Measurements from ENCODE around the gene TP53RK.

The TP53RK gene

GRCh38 chr20:46689082-46689753, at the start of gene TP53RK:
TSS of gene TP53RK (minus strand) at chr20:46689444. CDS start at chr20:46689414, 30 bp downstream.
- DNase-seq: peak; percentile 100

GRCh38 chr20:46735436-46735835, 46.2 kb upstream of the TP53RK start:
- DNase-seq: no peak

- DNase-seq: no peak
These were observed 42.5 kb upstream of the TP53RK start for GRCh38 chr20:46731770-46732169.

DNA sequence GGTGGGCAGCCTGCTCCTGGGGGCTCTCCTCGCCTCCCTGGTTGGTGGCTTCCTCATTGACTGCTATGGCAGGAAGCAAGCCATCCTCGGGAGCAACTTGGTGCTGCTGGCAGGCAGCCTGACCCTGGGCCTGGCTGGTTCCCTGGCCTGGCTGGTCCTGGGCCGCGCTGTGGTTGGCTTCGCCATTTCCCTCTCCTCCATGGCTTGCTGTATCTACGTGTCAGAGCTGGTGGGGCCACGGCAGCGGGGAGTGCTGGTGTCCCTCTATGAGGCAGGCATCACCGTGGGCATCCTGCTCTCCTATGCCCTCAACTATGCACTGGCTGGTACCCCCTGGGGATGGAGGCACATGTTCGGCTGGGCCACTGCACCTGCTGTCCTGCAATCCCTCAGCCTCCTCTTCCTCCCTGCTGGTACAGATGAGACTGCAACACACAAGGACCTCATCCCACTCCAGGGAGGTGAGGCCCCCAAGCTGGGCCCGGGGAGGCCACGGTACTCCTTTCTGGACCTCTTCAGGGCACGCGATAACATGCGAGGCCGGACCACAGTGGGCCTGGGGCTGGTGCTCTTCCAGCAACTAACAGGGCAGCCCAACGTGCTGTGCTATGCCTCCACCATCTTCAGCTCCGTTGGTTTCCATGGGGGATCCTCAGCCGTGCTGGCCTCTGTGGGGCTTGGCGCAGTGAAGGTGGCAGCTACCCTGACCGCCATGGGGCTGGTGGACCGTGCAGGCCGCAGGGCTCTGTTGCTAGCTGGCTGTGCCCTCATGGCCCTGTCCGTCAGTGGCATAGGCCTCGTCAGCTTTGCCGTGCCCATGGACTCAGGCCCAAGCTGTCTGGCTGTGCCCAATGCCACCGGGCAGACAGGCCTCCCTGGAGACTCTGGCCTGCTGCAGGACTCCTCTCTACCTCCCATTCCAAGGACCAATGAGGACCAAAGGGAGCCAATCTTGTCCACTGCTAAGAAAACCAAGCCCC, 36.2 kb upstream of the TP53RK start:
- DNase-seq: no peak

DNA sequence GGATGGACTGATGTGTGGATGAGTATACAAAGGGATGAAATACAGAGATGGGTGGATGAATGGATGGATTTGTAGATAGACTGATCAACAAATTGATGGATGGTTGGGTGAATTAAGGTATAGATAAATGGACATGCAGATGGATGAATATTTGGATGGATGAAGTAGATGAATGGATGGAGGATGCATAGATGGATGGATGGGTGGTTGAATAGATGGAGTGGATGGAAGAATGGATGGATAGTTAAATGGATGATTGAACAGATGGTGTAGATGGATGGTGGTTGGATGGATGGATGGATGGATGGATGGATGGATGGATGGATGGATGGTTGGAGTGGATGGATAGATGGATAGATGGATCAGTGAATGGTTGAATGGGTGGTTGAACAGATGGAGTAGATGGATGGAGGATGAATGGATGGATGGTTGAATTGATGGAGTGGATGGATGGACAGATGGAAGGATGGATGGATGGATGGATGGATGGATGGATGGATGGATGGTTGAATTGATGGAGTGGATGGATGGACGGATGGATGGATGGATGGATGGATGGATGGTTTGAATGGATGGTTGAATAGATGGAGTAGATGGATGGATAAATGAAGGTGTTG, 35.2 kb upstream of the TP53RK start:
- DNase-seq: no peak

- no peak for DNase-seq
These were observed 33.8 kb upstream of the TP53RK start for GRCh38 chr20:46723039-46723438.

GRCh38 chr20:46722450-46722849, 33.2 kb upstream of the TP53RK start:
- DNase-seq: no peak

DNA sequence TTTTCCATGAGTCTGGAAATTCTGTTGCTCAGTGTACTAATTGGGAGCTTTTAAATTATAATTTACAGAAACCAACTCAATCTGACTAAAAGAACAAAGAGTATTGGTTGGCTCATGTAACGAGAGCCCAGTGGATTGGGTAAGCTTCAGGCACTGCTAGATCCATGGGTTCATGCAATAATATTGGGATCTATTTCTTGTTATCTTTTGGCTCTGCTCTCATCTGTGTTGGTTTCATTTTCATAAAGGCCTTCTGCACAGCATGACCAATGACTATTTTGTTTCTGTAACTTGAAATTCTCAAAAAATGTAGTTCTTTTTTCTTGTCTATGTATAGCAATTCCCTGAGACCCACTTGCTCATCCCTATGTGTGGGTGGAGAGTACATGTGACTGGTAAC, 32.2 kb upstream of the TP53RK start:
- no peak for DNase-seq

GRCh38 chr20:46720776-46721425, 31.7 kb upstream of the TP53RK start:
- DNase-seq: no peak

DNA sequence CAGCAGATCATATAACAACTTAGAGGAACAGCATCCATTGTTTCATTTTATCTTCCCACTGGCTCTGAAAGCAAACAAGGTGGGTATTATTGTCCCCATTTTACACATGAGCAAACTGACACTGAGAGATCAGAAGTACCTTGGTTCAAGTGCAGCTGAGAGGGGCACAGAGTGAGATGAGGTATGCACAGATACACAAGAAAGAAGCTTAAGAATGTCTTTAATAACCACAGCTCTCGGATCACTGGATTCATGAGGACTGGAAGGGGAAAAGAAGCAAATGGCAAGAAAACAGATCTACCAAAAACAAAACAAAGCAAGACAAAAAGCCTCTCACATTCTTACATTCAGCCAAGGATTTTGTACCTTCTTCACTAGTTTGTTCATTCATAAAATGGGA, 30.8 kb upstream of the TP53RK start:
- no peak for DNase-seq

DNA sequence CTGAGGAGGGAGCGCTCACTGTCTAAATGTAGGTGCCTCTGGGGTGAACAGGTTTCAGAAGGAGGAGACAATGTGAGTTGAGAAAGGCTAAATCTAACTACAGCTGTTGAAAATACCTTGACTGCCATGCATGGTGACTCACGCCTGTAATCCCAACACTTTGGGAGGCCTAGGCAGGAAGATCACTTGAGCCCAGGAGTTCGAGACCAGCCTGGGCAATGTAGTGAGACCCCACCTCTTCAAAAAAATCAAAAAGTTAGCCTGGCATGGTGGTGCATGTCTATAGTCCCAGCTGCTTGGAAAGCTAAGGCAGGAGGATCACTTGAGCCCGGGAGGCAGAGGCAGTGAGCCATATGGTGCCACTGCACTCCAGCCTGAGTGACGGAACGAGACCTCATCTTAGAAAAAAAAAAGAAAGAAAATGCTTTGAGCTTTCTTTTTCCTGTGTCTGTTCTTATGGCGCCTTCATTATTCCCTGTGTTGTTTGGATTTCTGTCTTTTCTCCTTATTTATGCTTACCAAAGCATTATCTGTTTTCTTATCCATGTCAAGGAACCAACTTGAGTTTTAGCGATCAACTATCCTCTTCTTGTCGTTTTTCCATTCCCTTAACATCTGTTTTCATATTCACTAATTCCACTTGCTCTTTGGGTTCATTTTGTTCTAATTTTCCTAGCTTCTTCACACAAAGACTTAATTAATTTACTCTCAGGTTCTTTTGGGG, 28.7 kb upstream of the TP53RK start:
- no peak for DNase-seq

- peak; percentile 84 for DNase-seq
These were observed 26.1 kb upstream of the TP53RK start for GRCh38 chr20:46715292-46715756.

- DNase-seq: no peak
These were observed 25.0 kb upstream of the TP53RK start for GRCh38 chr20:46713957-46714834.

- DNase-seq: no peak
These were observed 22.9 kb upstream of the TP53RK start for GRCh38 chr20:46712056-46712636.

GRCh38 chr20:46710153-46710913, 21.1 kb upstream of the TP53RK start:
- DNase-seq: no peak

GRCh38 chr20:46709459-46710152, 20.4 kb upstream of the TP53RK start, which contains the start of gene SLC2A10:
TSS of gene SLC2A10 (plus strand) at chr20:46709649. CDS start at chr20:46709737, 88 bp downstream.
- DNase-seq: peak; percentile 79

DNA sequence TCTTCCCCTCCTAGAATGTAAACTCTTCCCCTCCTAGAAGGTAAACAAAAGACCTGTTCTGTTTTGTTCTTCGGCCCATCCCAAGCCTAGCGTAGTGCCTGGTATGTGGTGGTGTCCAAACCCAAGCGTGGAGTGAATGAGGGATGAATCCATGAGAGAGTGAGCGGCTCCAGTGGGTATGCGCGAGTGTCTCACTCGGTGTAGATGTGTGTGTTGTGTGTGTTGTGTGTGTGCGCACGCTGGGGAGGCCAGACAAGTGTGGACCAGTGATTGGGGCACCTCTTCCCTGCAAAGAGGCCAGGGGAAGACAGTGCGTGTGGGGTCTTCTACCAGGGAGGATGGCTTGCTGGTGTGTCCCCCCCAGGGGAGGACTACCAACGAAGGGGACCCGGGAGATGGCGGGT, 19.8 kb upstream of the TP53RK start:
- DNase-seq: no peak

DNA sequence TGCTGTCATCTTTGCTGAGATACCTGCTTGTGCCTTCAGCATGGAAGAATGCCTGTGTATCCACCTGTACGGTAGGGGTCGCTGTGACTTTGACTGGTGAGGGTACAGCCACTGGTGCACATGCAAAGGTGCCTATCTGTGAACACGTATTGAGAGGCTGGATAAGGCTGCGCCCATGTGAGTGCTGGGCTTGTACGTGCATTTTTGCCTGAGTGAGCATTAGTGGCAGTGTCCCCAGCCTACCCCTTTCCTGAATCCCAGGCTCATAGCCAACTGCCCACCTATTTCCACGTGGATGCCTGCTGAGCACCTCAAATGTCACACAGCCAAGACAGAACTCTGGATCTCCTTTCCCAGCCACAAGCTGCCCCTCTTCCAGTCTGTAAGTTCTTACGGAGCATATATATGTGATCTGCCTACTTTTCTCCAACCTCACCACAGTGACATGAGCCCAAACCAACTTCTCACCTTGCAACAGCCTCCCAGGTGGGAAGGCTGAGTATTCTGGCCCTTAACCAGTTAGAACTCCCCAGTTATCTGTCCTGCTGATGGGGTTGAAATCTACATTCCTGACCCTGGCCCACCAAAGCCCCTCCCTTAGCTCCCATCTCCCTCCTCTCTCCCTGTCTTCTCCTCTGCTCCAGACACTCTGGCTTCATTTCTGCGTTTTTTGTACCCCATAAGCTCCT, 19.1 kb upstream of the TP53RK start:
- no peak for DNase-seq

DNA sequence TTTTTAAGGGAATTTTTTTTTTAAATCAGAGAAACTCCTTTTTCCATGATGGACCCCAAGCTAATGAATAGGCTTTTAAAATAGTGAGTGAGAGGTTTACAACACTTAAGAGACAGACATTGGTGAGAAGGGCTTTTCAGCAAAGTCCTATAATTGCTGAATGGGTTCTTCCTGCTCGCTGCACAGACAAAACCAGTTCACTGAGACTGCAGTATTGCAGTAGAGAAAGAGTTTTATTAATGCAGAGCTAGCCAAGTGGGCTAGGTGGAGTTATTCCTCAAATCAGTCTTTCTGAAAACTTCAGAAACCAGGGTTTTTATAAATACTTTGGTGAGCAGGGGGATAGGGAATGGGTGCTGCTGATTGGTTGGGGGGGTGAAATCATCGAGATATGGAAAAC, 17.0 kb upstream of the TP53RK start:
- DNase-seq: no peak
